ENCODE results near the gene ANP32E.
A peak's percentile ranks its signal among the peaks of the same experiment; 100 is the strongest.

ANP32E gene

DNA sequence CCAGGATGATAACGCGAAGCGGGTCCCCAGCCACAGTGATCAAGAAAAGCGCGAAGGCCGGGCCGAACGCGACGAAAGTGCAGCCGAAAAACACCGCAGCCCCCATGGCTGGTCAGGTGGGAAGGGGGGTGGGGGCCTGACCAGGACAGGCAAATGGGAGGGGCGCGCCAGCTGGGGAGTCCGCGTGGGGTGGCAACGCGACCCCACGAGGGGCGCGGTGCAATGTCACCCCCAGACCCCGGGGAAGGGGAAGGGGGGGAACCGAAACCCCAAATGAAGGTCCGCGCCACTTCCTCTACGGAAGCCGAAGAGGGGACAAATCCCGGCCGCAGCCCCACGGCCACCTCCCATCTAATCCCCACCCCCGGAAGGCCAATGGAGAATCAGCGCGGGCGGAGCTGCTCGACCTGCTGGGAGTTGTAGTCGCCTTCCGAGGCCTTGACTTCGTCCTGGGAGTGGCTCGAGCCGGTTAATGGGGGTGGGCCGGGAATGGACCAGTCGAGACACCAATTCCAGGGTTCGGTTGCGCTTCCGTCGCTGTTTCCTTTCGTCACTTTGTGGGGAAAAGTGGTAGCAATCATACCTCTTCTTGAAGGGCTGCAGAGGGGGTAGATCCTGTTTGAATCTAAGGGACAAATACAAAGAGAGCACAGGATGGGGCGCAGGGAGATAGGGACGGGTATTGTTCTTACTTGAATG lies 32.9 kb upstream of the ANP32E start, which contains the start of gene APH1A:
APH1A (minus strand) TSS at position 312 of the 699 bp plus-strand sequence; CDS start at position 106, 206 bp downstream.
- WGBS, 2 experiments: 1% methylated on average over 49 of the region's 49 CpGs
- Histone ChIP-seq H3K27ac (ENCODE audit: insufficient read depth, low read depth, low read length, poor library complexity, severe bottlenecking) (peak within 1 kb of the TSS; percentile 86), H3K9me3 (ENCODE audit: control insufficient read depth, low read length) (no peaks in the 10 kb centered on the region), H3K4me1 (ENCODE audit: control insufficient read depth, insufficient read depth, low read length) (peaks cover 19% of the 10 kb centered on the region), H3K4me3 (ENCODE audit: insufficient read depth, low read depth, low read length) (peak within 1 kb of the TSS; percentile 89), H3K27me3 (ENCODE audit: control insufficient read depth, insufficient read depth, low read length, poor library complexity, severe bottlenecking) (no peaks in the 10 kb centered on the region), H3K36me3 (ENCODE audit: control insufficient read depth, insufficient read depth, low read length) (peaks cover 18% of the 10 kb centered on the region)

DNA sequence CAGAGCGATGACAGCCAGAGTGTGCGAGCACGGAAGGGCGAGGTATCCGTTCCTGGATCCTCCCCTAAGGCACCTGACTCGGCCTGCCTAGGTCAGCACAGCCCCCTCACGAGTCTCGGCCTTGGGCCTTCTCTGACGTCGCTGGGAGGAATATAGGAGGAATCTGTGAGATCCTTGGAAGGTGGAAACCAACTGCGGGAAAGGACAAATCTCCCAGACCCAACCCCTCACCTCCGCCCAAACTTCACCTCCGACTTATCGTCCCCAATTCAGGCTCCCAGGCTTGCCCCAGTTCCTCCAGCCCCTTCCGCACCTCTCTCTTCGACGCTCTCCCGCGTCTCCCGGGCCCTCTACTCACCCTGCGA lies 32.4 kb upstream of the ANP32E start:
- WGBS, 2 experiments: 0% methylated on average over 21 of the region's 21 CpGs
- Histone ChIP-seq H3K9me3 (ENCODE audit: control insufficient read depth, low read length) (no peaks in the 10 kb centered on the region), H3K4me1 (ENCODE audit: control insufficient read depth, insufficient read depth, low read length) (peaks cover 16% of the 10 kb centered on the region), H3K4me3 (ENCODE audit: insufficient read depth, low read depth, low read length) (peak overlapping the region; percentile 89), H3K27ac (ENCODE audit: insufficient read depth, low read depth, low read length, poor library complexity, severe bottlenecking) (peak overlapping the region; percentile 86), H3K27me3 (ENCODE audit: control insufficient read depth, insufficient read depth, low read length, poor library complexity, severe bottlenecking) (no peaks in the 10 kb centered on the region), H3K36me3 (ENCODE audit: control insufficient read depth, insufficient read depth, low read length) (peaks cover 23% of the 10 kb centered on the region)

GRCh38 chr1:150267896-150268295 lies 32.0 kb upstream of the ANP32E start:
- H3K9me3 ChIP-seq (ENCODE audit: control insufficient read depth, low read length): no peaks in the 10 kb centered on the region
- H3K4me3 ChIP-seq (ENCODE audit: insufficient read depth, low read depth, low read length): peak overlapping the region; percentile 89
- no peaks in the 10 kb centered on the region for H3K27me3 ChIP-seq (ENCODE audit: control insufficient read depth, insufficient read depth, low read length, poor library complexity, severe bottlenecking)
- H3K27ac ChIP-seq (ENCODE audit: insufficient read depth, low read depth, low read length, poor library complexity, severe bottlenecking): no peak overlapping the region
- peaks cover 12% of the 10 kb centered on the region for H3K4me1 ChIP-seq (ENCODE audit: control insufficient read depth, insufficient read depth, low read length)
- peaks cover 26% of the 10 kb centered on the region for H3K36me3 ChIP-seq (ENCODE audit: control insufficient read depth, insufficient read depth, low read length)
- WGBS, 2 experiments: 50 to 56% methylated on average over 6 of the region's 6 CpGs

GRCh38 chr1:150263549-150263948 lies 27.6 kb upstream of the ANP32E start:
- peaks cover 41% of the 10 kb centered on the region for H3K36me3 ChIP-seq (ENCODE audit: control insufficient read depth, insufficient read depth, low read length)
- no peaks in the 10 kb centered on the region for H3K27me3 ChIP-seq (ENCODE audit: control insufficient read depth, insufficient read depth, low read length, poor library complexity, severe bottlenecking)
- 88 to 94% methylated on average over 6 of the region's 6 CpGs for WGBS, 2 experiments
- H3K27ac ChIP-seq (ENCODE audit: insufficient read depth, low read depth, low read length, poor library complexity, severe bottlenecking): no peak overlapping the region
- peaks cover 7% of the 10 kb centered on the region for H3K4me1 ChIP-seq (ENCODE audit: control insufficient read depth, insufficient read depth, low read length)
- H3K9me3 ChIP-seq (ENCODE audit: control insufficient read depth, low read length): no peaks in the 10 kb centered on the region
- H3K4me3 ChIP-seq (ENCODE audit: insufficient read depth, low read depth, low read length): no peak overlapping the region

DNA sequence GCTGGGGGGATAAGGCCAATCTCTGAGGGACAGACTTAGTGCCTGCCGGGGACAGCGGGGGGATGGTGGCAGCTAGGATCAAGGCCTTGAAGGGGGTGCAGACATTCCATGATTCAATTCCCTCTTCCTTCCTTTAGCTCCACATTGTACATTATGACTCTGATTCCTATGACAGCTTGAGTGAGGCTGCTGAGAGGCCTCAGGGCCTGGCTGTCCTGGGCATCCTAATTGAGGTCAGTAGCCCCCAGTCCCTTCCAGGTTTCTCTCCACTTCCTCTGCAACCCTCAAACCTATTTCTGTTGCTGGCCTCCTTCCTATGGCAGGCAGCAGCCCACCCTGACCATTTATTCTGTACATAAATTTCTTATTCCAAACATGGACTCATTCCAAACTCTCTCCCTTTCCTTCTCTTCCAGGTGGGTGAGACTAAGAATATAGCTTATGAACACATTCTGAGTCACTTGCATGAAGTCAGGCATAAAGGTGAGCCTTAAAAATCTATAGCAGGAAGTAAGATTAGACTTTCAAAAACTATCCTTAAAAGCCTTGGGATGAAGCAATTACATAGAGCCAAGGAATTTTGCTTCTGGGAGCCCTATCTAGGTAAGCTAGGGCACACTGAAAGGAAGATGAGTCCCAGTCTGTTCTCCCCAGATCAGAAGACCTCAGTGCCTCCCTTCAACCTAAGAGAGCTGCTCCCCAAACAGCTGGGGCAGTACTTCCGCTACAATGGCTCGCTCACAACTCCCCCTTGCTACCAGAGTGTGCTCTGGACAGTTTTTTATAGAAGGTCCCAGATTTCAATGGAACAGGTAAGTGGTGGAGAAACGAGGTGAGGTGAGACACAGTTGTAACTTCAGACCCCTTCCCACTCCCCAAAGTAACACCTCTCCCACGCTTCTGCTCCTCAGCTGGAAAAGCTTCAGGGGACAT lies 26.7 kb upstream of the ANP32E start:
- Histone ChIP-seq H3K27me3 (ENCODE audit: control insufficient read depth, insufficient read depth, low read length, poor library complexity, severe bottlenecking) (no peaks in the 10 kb centered on the region), H3K4me1 (ENCODE audit: control insufficient read depth, insufficient read depth, low read length) (peaks cover 3% of the 10 kb centered on the region), H3K4me3 (ENCODE audit: insufficient read depth, low read depth, low read length) (no peak overlapping the region), H3K9me3 (ENCODE audit: control insufficient read depth, low read length) (no peaks in the 10 kb centered on the region), H3K27ac (ENCODE audit: insufficient read depth, low read depth, low read length, poor library complexity, severe bottlenecking) (no peak overlapping the region), H3K36me3 (ENCODE audit: control insufficient read depth, insufficient read depth, low read length) (peaks cover 41% of the 10 kb centered on the region)
- 86 to 96% methylated on average over 6 of the region's 6 CpGs for WGBS, 2 experiments

DNA sequence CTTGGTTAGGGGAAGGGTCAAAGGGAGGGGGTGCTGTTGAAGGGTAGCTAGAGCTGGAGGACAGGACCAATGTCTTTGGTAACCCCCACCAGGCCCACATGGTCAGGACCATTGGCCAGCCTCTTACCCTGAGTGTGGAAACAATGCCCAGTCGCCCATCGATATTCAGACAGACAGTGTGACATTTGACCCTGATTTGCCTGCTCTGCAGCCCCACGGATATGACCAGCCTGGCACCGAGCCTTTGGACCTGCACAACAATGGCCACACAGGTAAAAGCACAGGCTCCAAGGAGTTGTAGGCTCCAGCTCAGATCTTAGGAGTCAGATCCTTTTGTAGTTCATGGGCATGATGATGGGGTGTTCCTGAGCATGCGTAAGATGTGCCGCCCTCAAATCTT lies 25.5 kb upstream of the ANP32E start:
- 93 to 95% methylated on average over 6 of the region's 6 CpGs for WGBS, 2 experiments

GRCh38 chr1:150259758-150260669 lies 24.1 kb upstream of the ANP32E start:
- peak overlapping the region; percentile 72 for H3K4me3 ChIP-seq (ENCODE audit: insufficient read depth, low read depth, low read length)
- 13 to 19% methylated on average over 9 to 11 of the region's 11 CpGs for WGBS, 2 experiments
- peaks cover 11% of the 10 kb centered on the region for H3K4me1 ChIP-seq (ENCODE audit: control insufficient read depth, insufficient read depth, low read length)
- H3K27ac ChIP-seq (ENCODE audit: insufficient read depth, low read depth, low read length, poor library complexity, severe bottlenecking): peak overlapping the region; percentile 41
- no peaks in the 10 kb centered on the region for H3K27me3 ChIP-seq (ENCODE audit: control insufficient read depth, insufficient read depth, low read length, poor library complexity, severe bottlenecking)
- peaks cover 34% of the 10 kb centered on the region for H3K36me3 ChIP-seq (ENCODE audit: control insufficient read depth, insufficient read depth, low read length)
- no peaks in the 10 kb centered on the region for H3K9me3 ChIP-seq (ENCODE audit: control insufficient read depth, low read length)

More for the DNA sequence above, 25.5 kb upstream of the ANP32E start:
- Histone ChIP-seq H3K27me3 (ENCODE audit: control insufficient read depth, insufficient read depth, low read length, poor library complexity, severe bottlenecking) (no peaks in the 10 kb centered on the region), H3K9me3 (ENCODE audit: control insufficient read depth, low read length) (no peaks in the 10 kb centered on the region), H3K27ac (ENCODE audit: insufficient read depth, low read depth, low read length, poor library complexity, severe bottlenecking) (no peak overlapping the region), H3K4me3 (ENCODE audit: insufficient read depth, low read depth, low read length) (no peak overlapping the region), H3K36me3 (ENCODE audit: control insufficient read depth, insufficient read depth, low read length) (peaks cover 40% of the 10 kb centered on the region), H3K4me1 (ENCODE audit: control insufficient read depth, insufficient read depth, low read length) (peaks cover 8% of the 10 kb centered on the region)

GRCh38 chr1:150259217-150259616 lies 23.3 kb upstream of the ANP32E start:
- Histone ChIP-seq H3K4me3 (ENCODE audit: insufficient read depth, low read depth, low read length) (peak overlapping the region; percentile 72), H3K36me3 (ENCODE audit: control insufficient read depth, insufficient read depth, low read length) (peaks cover 26% of the 10 kb centered on the region), H3K9me3 (ENCODE audit: control insufficient read depth, low read length) (no peaks in the 10 kb centered on the region), H3K27me3 (ENCODE audit: control insufficient read depth, insufficient read depth, low read length, poor library complexity, severe bottlenecking) (no peaks in the 10 kb centered on the region), H3K4me1 (ENCODE audit: control insufficient read depth, insufficient read depth, low read length) (peaks cover 11% of the 10 kb centered on the region), H3K27ac (ENCODE audit: insufficient read depth, low read depth, low read length, poor library complexity, severe bottlenecking) (peak overlapping the region; percentile 41)
- 1 to 4% methylated on average over 4 of the region's 4 CpGs for WGBS, 2 experiments

DNA sequence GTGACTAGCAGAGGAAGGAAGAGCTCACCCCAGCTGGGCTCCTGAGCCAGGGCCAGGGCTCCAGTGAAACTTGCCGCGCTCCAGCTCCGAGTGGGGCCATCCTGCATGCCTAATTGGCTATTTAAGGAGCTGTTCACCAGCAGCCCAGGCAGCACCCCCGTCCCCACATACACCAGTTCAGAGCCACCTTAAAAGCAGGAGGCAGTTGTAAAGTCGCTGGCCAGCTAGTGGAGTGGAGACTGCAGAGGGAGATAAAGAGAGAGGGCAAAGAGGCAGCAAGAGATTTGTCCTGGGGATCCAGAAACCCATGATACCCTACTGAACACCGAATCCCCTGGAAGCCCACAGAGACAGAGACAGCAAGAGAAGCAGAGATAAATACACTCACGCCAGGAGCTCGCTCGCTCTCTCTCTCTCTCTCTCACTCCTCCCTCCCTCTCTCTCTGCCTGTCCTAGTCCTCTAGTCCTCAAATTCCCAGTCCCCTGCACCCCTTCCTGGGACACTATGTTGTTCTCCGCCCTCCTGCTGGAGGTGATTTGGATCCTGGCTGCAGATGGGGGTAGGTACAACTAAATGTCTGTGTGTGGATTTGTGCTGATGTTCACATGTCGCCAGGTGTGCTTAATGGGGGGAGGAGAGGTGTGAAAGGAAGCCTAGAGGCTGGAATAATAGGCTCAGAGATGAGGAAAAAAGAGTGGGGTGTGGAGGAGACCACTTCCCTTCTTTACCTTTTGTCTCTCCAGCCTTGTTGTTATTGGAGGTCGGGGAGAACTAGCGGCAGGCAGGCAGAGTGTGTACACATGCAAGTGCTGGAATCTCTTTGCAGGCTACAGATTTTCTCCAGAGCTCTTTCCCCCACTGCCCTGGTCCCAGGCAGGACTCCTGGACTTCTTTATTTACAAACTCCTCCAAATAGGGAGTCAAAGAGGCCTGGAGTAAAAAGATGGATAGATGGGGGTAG lies 22.0 kb upstream of the ANP32E start, which contains the start of gene CA14:
CA14 (plus strand) TSS at position 151 of the 962 bp plus-strand sequence; CDS start at position 506, 355 bp downstream.
- Histone ChIP-seq H3K36me3 (ENCODE audit: control insufficient read depth, insufficient read depth, low read length) (peaks cover 15% of the 10 kb centered on the region), H3K27me3 (ENCODE audit: control insufficient read depth, insufficient read depth, low read length, poor library complexity, severe bottlenecking) (no peaks in the 10 kb centered on the region), H3K4me3 (ENCODE audit: insufficient read depth, low read depth, low read length) (peak within 1 kb of the TSS; percentile 72), H3K27ac (ENCODE audit: insufficient read depth, low read depth, low read length, poor library complexity, severe bottlenecking) (peak within 1 kb of the TSS; percentile 100), H3K9me3 (ENCODE audit: control insufficient read depth, low read length) (no peaks in the 10 kb centered on the region), H3K4me1 (ENCODE audit: control insufficient read depth, insufficient read depth, low read length) (peaks cover 11% of the 10 kb centered on the region)
- WGBS, 2 experiments: 0 to 1% methylated on average over 13 of the region's 13 CpGs
